Osteocyte (in vitro differentiated cells): ENCODE results near the gene PHC2. TPM values are rescaled to one million over a fixed set of nuclear protein-coding genes. Genes with fewer than 3 reads are reported as not detected.

Source experiments
- DNase-seq: peaks from one replicate; pipeline ENCODE4 v3.0.0; 2021; ENCODE audit warnings: mixed read lengths; ENCODE audit not compliant: unreplicated experiment; ENCODE audit errors: extremely low spot score
- H3K27ac Mint-ChIP-seq: one replicate; pipeline ENCODE4 v1.8.0; 2021; ENCODE audit warnings: mild to moderate bottlenecking, mixed read lengths; ENCODE audit not compliant: unreplicated experiment
- H3K27me3 Mint-ChIP-seq: one replicate; pipeline ENCODE4 v1.8.0; 2021; ENCODE audit warnings: mixed read lengths; ENCODE audit not compliant: unreplicated experiment
- H3K36me3 Mint-ChIP-seq: one replicate; pipeline ENCODE4 v1.8.0; 2021; ENCODE audit warnings: mixed read lengths; ENCODE audit not compliant: unreplicated experiment
- H3K4me1 Mint-ChIP-seq: one replicate; pipeline ENCODE4 v1.8.0; 2021; ENCODE audit warnings: mixed read lengths; ENCODE audit not compliant: unreplicated experiment
- H3K4me3 Mint-ChIP-seq: one replicate; pipeline ENCODE4 v1.8.0; 2021; ENCODE audit warnings: mild to moderate bottlenecking, moderate library complexity, mixed read lengths; ENCODE audit not compliant: unreplicated experiment
- H3K9me3 Mint-ChIP-seq: one replicate; pipeline ENCODE4 v1.8.0; 2021; ENCODE audit warnings: mixed read lengths; ENCODE audit not compliant: unreplicated experiment
- CTCF ChIP-seq: fragments of 200-600 bp; sonication (generic); IDR thresholded peaks from 2 replicates; pipeline ENCODE4 v1.5.0; 2021; ENCODE audit warnings: antibody characterized with exemption, mild to moderate bottlenecking, moderate library complexity
- total RNA-seq: library from RNA; stranded (reverse); gene quantifications from 2 replicates; pipeline ENCODE4 v1.2.1, GENCODE V29; 2021

PHC2 gene
- total RNA-seq, 1 donor from 2014 or later: 160 TPM

GRCh38 chr1:33332881-33333280 is 98.0 kb downstream of the PHC2 start:
- Mint-ChIP-seq H3K36me3 (peaks cover 57% of the 10 kb centered on the region), H3K9me3 (no peaks in the 10 kb centered on the region), H3K4me3 (no peak overlapping the region), H3K27me3 (no peaks in the 10 kb centered on the region), H3K4me1 (peaks cover 64% of the 10 kb centered on the region), H3K27ac (no peak overlapping the region)
- no peak for TF ChIP-seq CTCF
- no peak for DNase-seq

GRCh38 chr1:33332357-33332789 is 98.5 kb downstream of the PHC2 start:
- H3K9me3 Mint-ChIP-seq: no peaks in the 10 kb centered on the region
- H3K27me3 Mint-ChIP-seq: no peaks in the 10 kb centered on the region
- peaks cover 61% of the 10 kb centered on the region for H3K36me3 Mint-ChIP-seq
- peaks cover 59% of the 10 kb centered on the region for H3K4me1 Mint-ChIP-seq
- no peak for TF ChIP-seq CTCF
- peak overlapping the region; percentile 66 for H3K27ac Mint-ChIP-seq
- no peak overlapping the region for H3K4me3 Mint-ChIP-seq
- no peak for DNase-seq

GRCh38 chr1:33331444-33332356 is 99.2 kb downstream of the PHC2 start:
- TF ChIP-seq CTCF: no peak
- DNase-seq: no peak
- no peak overlapping the region for H3K4me3 Mint-ChIP-seq
- no peaks in the 10 kb centered on the region for H3K9me3 Mint-ChIP-seq
- peaks cover 52% of the 10 kb centered on the region for H3K4me1 Mint-ChIP-seq
- no peaks in the 10 kb centered on the region for H3K27me3 Mint-ChIP-seq
- peaks cover 58% of the 10 kb centered on the region for H3K36me3 Mint-ChIP-seq
- peak overlapping the region; percentile 66 for H3K27ac Mint-ChIP-seq

- no peak for TF ChIP-seq CTCF
- Mint-ChIP-seq H3K4me3 (no peak overlapping the region), H3K27ac (no peak overlapping the region), H3K9me3 (no peaks in the 10 kb centered on the region), H3K27me3 (no peaks in the 10 kb centered on the region), H3K4me1 (peaks cover 45% of the 10 kb centered on the region), H3K36me3 (peaks cover 59% of the 10 kb centered on the region)
- no peak for DNase-seq
Measured at GRCh38 chr1:33330906-33331305, 100.0 kb downstream of the PHC2 start.

GRCh38 chr1:33330361-33330890 is 100.5 kb downstream of the PHC2 start:
- TF ChIP-seq CTCF: no peak
- Mint-ChIP-seq H3K9me3 (no peaks in the 10 kb centered on the region), H3K36me3 (peaks cover 64% of the 10 kb centered on the region), H3K4me3 (no peak overlapping the region), H3K4me1 (peaks cover 43% of the 10 kb centered on the region), H3K27me3 (no peaks in the 10 kb centered on the region), H3K27ac (no peak overlapping the region)
- DNase-seq: no peak
